ENCODE data around the gene OLFM1.

Gene OLFM1

DNA sequence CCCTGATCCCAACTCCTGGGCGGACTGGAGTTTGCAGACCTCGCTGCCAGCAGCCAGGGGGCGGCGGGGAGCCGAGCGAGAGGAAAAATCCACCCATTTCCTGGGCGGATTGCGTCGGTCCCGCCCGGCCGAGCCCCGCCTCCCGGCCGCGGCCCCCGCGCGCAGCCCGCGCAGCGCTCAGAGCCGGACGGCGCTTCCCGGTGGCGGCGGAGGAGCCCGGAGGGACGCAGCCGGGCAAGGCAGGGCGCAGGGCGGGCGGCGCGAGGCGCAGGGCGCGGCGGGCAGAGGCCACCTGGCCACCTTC is at the start of gene OLFM1:
TSS of gene OLFM1 (plus strand) at position 180 of the 304 bp plus-strand sequence. CDS start 322 bp downstream, outside the sequence.
- DNase-seq, result no peak

DNA sequence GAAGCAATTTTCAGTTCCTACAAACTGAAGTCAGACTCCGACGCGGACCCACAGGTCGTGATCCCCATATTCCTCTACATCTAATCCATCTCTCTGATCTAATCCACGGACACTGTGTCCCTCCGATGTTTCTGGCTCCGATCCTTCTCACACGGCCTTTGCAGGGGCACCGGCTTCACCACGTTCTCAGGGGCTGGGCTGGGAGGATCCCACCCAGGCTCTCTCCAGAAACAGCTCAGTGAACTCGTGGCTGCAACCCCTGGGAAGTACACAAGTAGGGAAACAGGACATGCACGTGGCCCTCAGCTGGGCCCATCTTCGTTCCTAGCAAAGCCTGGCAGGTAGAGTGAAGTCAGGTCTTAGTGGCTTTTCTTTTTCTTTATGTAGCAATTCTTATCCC is 49.1 kb upstream of the OLFM1 start:
- no peak for DNase-seq

DNA sequence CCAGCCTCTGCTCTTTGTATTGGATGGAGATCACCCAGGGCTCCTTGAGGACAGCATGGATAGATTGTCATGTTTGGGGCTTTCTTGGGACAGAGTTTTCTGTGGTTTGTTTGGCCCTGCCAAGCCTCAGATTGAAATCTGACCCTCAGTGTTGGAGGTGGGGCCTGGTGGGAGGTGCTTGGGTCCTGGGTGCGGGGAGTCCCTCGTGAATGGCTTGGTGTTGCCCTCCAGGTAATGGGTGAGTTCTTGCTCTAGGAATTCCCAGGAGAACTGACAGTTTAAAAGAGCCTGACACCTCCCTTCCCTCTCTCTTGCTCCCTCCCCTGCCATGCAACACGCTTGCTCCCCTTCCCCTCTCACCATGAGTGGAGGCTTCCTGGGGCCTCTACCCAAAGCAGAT is 48.6 kb upstream of the OLFM1 start:
- DNase-seq, result no peak

DNA sequence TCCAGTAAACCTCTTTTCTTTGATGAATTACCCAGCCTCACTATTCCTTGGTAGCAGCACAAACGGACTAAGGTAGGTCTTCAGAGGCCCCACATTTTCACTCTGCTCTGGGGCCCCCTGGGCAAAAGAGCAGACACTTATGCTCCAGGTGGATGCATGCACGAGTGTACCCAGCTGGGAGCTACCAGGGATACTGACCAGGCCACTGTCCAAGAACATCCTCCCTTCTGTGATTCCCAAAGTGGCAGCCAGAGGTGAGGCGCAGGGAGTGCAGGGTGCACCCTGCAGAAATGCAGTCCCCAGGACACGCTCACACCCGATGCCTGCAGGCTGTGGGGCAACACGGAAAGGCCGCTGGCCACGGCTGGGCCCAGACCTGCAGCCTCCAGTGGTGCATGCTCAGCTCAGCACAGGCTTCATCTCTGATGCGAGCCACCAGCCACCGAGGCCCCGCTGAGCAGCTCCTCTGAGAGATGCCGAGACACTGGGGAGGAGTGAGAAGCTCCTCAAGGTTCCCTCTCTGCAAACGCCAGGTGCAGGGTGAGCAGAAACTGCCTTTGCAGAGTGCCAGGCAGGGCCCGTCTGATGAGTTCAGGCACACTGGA is 48.1 kb upstream of the OLFM1 start:
- no peak for DNase-seq

DNA sequence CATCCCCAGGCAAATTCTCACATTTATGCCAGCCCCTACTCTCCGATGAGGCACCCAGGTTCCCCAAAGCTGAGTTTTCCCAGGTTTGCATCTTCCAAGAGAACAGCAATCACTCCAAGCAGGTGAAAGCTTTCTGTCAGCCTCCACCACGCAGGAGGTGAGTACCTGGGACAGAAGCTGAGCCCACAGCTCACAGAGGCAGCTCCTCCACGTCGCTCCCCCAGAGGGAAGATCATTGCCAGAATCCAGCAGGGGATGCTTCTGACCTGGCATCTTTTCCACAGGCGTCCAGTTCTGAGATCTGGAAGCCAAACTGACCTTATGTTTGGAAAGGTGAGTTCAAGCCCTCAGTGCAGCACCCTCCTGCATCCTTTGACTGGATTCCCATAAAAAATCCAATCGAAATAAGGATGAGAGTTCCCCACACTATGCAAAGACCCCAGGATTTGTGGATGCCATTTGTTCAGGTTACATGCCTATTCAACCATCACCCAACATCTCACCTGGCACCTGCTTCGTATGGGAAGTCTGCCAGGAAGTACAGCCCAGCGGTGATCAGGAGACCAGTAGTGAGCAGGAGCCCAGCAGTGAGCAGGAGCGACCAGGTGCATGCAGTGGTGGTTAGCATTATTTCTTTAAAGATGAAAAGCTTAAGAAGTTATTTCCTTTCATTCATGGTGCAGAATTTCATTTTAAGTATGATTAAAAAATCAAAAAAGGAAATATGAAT is 47.4 kb upstream of the OLFM1 start:
- DNase-seq, result no peak

DNA sequence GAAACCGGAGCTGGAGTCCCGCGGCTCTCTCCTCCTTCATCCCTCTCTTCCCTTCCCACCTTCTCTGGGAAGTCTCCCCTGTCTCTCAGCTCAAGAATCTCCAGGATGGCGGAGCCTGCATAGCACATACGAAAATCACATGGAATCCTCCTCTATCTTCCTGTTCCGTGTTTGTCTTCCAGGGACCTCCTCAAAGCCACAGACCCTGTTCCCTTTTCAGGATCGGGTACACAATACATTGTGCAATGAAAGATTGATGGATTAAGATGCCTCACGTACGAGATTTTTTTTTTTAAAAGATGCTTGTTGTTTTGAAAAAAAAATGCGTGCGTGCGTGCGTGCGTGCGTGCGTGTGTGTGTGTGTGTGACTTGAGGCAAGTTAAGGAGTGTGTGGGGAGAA is 46.6 kb upstream of the OLFM1 start:
- no peak for DNase-seq

DNA sequence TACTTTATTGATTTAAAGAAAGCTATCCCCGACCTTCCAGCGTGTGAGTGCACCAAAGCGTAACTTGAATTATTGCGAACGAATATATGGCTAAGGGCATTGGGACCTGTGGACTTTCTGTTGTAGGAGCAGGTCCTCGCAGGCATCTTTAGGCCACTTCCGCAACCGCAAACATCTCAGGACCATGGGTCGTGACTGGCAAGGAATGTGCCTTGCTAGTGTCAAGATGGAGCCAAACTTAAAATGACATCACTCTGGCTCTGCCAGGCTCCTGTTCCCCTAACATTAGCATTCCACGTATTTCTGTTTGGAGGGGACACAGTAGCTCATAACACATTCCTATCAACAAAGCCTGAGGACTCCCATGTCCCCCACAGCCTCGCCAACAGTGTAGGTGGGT is 44.1 kb upstream of the OLFM1 start:
- no peak for DNase-seq

DNA sequence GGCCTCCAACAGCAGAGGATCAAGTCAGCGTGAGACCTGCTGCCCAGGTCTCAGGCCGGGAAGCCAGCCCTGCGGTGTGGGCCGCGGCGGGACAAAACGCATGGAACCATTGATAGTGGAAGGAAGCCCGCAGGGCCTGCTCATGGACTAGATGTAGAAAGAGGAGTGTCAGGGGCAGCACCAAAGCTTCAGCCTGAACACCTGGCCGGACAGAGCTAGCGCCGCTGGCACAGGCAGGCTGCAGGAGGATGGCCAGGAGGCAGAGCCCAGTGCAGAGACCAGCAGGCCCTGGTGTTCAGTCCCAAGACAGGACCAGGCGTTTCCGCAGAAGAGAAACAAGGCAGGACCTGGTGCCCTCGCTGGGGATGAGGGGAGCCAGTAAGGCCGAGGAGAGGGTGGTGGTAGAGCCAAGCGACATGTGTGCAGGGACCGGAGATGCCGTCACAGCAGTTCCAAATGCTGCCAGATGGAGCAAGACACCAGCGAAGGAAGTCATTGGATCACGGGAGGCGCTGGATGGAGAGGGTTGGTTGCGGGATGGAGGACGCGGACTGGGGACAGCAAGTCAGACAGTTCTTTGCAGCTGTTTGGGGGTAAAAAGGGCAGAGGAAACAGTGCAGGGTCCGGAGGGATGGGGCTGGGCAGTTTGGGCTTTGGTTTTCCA is 42.1 kb upstream of the OLFM1 start:
- no peak for DNase-seq

DNA sequence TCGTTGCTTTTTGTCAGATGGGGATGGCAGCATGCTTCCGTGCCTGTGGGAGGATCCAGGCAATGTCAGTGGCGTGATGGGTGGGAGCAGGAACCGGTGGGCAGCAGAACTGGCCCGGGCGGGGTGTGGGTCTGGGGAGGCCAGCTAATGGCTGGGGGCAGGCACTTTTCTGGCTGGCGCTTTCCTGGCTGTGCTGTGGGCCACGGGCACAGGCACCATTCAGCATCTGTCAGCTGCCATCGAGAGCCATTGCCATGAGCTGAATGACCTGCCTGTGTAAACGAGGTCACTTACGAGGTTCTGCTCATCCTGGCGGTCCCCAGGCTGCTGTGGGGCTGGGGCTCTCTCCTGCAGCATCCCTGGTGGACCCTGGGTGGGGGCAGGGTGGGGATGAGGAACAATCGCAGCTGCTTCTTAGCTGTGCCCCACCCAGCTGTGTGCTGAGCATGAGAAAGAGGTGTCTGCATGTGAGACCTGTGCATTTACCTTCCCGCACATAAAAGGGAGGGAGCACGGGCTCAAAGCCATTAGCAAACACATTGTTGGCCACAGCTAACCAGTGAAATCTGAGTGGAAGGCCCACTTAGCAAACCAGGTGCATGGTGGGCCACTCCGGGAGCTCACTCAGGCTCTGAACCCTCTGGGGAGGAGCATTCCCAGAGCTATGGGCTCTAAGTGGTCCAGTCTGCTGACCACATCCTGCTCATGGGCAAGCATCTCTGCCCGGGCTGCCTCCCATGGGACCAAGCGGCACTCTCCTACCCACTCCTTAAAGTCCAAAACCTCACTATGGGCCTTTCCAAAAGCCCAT is 41.3 kb upstream of the OLFM1 start:
- no peak for DNase-seq

DNA sequence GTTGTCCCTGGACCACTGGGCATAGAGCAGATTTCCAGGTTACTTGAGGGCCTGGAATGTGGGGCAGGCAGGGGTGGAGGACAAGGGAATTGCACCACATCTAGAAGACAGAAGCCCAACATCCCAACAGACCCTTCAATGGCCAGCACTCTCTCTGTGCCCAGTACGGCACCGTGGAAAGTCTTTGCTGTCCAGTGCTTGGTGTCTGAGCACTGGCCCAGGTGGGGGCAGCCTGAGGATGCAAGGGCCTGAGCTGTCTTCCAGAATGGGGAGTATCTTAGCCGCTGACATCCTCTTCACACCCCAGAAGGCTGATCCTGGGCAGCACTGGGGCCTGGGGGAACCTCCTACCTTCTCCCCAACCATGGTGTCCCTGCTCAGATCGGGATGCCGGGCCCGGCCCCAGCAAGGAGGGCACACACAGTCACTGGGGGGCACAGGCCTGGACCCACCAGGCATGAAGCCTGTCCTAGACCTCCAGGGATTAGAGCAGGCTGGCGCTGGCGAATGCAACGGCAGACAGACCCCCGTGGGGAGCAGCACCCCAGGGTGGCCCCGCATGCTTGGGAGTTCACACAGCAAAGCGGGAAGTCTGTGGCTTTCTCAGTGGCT is 40.6 kb upstream of the OLFM1 start:
- no peak for DNase-seq

DNA sequence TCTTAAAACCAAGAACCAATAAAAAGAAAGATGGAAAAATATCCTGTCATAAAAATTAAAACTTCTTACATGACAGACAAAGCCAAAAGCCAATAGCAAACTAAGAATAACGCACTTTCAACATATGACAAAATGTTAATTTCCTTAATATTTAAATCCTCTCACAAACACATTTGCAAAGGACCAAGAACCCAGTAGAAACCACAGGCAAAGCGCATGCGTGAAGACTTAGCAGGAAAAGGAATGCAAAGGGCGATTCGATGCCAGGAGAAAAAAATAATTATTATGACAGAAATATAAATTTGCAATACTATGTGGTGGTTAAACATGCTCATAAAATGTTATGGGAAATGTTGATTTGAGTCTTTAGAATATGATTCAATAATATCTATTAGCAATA is 39.9 kb upstream of the OLFM1 start:
- no peak for DNase-seq

DNA sequence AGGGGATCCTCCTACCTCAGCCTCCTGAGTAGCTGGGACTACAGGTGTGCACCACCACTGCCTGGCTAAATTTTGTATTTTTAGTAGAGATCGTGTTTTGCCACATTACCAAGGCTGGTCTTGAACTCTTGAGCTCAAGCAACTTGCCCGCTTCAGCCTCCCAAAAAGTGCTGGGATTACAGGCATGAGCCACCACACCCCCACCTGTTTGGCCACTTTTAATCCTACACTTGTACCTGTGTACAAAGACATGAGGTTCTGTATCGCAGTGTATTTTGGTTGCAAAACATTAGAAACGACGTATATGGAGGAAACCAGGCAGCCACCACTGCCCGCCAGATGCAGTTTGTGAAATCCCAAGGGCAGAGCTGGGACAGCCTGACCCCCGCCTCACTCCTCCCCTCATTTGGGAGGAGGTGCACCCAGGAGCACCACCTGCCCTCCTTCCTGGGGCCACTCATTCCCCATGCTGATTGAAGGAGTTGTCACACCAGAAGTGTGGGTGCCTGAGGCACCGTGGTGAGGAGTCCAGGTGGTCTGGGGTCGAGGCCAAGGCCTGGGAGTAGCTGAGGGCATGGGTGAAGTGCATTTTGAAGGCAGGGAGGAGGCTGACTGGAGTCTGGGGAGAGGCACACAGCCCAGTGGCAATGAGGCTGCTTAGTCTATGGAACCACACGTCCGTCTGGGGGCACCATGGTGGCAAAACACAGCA is 39.3 kb upstream of the OLFM1 start:
- no peak for DNase-seq

DNA sequence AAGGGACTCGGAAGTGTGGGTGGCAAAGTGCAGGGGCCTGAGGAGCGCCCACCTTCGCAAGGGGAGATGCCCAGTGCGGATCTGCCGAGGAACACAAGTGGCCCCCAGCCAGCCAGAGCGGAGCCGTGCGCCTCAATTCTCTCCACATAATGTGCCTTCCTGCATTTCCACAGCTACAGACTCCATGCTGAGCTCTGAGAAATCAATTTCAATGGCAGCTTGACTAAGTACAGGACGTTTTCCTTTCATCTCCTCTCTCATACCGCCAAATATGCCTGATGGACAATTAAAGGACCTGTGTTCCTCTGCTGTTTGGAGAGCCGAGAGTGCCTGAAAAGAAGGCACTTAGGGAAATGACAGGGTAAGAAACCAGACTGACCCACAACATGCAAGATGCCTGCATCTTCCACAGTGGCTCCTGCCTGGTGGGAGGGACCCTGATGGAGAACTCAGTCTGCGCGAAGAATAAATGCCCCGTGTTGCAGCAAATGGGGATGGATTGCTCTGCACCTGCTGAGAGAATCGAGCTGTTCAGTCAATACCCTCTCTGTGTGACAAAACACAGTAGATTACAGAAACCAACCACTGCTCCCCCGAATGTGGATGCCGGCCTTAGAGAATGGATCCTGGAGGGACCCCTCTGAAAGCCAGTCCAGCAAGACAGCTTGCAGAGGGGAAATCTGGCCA is 38.6 kb upstream of the OLFM1 start:
- no peak for DNase-seq

DNA sequence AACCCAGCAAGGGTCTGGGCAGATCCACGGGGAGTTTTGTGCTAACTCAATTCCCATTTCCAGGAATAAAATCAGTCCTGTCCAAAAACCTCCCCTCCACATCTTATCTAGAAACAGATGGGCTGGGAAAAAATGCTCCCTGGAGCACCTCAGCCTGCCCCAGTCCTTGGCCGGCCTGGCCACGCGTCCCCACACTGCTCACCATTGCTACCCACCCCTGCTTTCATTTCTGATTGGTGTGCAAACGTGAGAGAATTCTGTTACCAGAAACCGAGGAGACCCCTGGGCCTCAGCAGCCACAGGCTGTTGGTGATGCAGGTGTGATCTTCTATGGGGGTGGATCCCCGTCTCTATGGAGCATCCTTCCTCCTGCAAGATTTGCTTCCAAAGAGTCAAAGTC is 38.0 kb upstream of the OLFM1 start:
- DNase-seq, result no peak

DNA sequence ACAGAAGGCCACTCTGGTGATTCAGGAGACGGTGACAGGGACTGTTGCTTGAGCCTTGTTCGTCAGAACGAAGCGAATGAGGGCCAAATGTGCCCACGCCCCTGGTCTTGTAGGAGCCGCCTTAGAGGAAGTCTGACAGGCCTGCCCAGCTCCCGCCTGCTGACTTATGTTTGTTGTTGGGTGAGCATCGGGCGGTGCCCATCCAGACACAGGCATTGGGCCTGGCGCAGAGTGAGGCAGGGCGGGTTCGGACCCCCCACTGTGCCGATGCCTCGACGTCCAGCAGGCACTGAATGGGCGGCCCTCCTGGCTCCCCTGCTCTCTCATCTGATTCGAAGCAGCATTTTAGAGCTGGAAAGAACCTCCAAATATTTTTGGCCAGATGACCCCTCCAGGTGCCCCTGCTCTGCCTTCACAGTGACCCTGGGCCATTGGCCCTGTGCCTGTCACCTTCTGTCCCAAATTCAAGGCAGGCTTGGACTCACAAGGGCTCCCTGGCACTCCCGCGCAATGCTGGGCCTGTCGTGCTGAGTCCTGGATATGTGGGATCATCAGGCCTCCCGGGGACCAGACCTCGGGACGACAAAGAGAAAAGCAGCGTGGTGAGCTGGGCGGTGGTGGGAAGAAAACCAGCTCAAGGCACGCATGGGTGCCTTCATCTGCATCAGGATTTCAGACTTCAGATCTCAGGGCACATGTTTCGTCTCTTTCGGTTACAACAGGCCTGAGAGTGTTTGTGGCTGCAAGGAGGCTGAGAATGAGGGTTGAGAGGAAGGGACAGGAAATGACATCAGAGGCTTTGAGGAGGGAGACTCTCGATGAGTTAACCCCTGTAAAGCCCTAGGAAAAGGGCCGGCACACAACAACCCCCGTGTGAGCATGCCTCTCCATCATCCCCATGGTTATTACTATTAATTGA is 37.1 kb upstream of the OLFM1 start:
- DNase-seq, result no peak

DNA sequence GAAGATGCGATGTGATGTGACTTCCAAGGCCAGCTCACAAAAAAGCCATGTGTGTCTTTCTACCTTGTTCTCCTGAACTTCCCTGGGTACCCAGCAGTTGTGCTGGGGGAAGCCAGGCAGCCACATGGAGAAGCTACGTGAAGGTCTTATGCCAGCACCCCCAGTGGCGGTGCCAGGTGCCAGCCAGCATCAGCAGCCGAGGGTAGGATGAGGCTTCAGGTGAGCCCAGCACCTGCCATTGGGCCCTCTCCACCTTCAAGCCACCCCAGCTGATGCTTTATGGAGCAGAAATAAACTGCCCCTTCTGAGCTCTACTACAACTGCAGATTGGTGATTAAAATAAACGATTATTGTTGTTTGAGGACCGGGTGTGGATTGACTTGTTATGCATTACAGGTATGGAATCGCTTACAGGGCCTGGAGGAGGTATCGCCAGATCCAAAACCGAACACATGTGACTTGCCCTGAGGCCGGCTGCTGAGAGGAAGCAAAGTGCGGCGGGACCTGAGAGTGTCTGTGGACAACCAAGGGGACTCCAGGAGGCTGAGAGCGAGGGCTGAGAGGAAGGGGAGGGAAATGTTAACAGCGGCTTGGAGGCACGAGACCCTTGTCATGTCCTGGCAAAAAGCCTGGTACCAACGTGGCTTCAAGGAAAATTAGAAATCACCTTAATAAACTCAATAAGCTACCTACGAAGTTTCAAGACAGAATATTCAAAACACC is 36.0 kb upstream of the OLFM1 start:
- no peak for DNase-seq

DNA sequence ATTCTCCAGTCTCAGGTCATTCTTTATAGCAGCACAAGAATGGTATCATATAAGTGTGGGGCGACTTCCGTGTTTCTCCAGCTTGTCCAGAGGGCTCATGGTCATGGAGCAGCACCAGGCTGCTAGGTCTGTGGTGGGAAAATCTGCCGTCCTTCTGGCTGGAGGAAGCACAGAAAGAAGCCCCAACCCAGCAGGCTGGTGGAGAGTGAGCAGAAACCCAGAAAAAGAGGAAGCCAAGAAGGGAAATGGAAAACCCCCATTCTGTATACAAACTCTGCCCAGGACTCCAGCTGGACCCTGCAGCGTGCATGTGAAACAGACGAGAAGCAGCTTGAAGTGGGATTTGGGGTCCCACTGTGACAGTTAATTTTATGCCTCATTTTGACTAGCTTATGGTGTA is 34.3 kb upstream of the OLFM1 start:
- DNase-seq, result no peak

DNA sequence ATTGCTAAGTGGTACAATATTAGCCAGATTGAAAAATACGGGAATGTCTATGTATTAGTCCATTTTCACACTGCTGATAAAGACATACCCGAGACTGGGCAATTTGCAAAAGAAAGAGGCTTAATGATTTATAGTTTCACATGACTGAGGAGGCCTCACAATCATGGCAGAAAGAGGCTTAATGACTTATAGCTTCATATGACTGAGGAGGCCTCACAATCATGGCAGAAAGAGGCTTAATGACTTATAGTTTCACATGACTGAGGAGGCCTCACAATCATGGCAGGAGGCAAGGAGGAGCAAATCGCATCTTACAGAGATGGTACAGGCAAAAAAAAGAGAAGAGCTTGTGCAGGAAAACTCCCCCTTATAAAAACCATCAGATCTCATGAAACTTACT is 32.3 kb upstream of the OLFM1 start:
- DNase-seq, result no peak

DNA sequence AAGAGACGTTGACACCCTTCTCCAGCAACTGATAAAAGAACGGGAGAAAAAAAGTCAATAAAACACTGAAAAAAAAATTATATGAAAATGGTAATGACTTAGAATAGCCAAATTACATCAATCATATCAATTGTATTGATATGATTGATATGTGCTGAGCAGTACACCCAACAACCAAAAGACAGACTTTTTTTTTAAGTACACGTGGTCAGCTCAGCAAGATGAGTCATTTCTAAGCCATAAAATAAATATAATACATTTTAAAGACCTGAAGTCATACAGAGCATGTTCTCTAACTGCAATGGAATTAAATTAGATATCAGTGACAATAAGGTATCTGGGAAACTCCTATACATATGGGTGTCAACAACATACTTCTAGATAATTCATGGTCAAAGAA is 30.9 kb upstream of the OLFM1 start:
- no peak for DNase-seq

DNA sequence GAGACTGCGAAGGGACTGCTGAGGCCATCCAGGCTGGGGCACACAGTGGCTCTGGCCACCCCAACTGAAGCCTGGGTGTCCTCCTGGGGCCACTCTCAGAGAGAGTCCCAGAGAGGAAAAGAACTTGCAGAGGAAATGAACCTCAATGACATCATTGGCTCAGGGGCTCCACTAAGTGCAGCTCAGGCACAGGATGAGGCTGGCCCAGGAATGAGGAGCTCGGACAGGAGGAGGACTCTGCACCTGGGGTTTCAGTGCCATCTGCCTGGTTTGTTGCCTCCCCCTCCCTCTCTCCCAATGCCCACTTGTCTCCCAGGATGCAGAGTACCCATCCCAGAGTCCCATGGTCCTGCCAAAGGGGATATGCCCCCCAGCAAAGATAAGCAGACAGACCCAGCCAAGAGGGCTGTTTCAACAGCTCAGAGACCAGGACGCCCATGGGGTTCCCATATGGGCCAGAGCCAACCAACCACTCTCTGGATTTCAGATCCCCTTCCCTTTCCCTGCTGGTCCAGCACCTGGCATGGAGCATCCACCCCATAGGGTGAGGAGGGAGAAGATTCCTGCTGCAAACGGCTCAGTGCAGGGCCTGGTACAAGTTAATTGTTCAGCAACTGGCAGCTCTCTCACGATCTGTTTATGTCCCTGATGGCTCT is 26.9 kb upstream of the OLFM1 start:
- DNase-seq, result no peak
